ENCODE measurements around the gene OTULIN.

- peak; percentile 97 for TF ChIP-seq CTCF (IDR thresholded peaks at IDR 0.05; ENCODE audit: low read length)
- no peak for TF ChIP-seq EZH2 (IDR thresholded peaks at IDR 0.05; ENCODE audit: borderline replicate concordance, low read length)
Observed at GRCh38 chr5:14727428-14727865, 62.9 kb downstream of the OTULIN start.
